ENCODE results near the gene SLC38A3.

GRCh38 chr3:50183755-50184154 lies 21.3 kb upstream of the SLC38A3 start:
- no peak for TF ChIP-seq CTCF (IDR thresholded peaks at IDR 0.05; ENCODE audit: low read depth, low read length)
- no peak for TF ChIP-seq EZH2phosphoT487 (IDR thresholded peaks at IDR 0.05; ENCODE audit: low read depth)

All from OCI-LY3 (cell line).